CD8-positive, alpha-beta memory T cell (primary cell): ENCODE data around the gene MRS2. TPM values are rescaled to one million over a fixed set of nuclear protein-coding genes. Genes with fewer than 3 reads are reported as not detected.

ENCODE experiments used
- CTCF ChIA-PET: fragments of 350-600 bp; sonication (Branson Sonifier 250); formaldehyde crosslinking; loops from one replicate; lab custom pipeline; 2021; ENCODE audit warnings: antibody characterized with exemption; lab: Charles Lee
- POLR2A ChIA-PET: fragments of 350-600 bp; sonication (Branson Sonifier 250); formaldehyde crosslinking; loops from one replicate; lab custom pipeline; 2021; ENCODE audit warnings: antibody characterized with exemption; lab: Charles Lee
- DNase-seq, 5 donors: peaks; one replicate each; pipeline versions ENCODE4 v3.0.0 to v3.0.0-alpha.2; 2020 to 2022; ENCODE audit warnings: mixed read lengths in 1 of 5
- H3K27ac ChIP-seq: one replicate; pipeline ENCODE4 v1.7.0; 2013; ENCODE audit warnings: low read depth, mild to moderate bottlenecking, low read length, moderate library complexity
- H3K27me3 ChIP-seq: 2 replicates; pipeline ENCODE4 v1.7.0; 2013; ENCODE audit warnings: low read length, mild to moderate bottlenecking; ENCODE audit not compliant: insufficient read depth, poor library complexity, severe bottlenecking
- H3K36me3 ChIP-seq: 2 replicates; pipeline ENCODE4 v1.7.0; 2013; ENCODE audit warnings: mild to moderate bottlenecking, low read length, moderate library complexity; ENCODE audit not compliant: insufficient read depth
- H3K4me1 ChIP-seq: 2 replicates; pipeline ENCODE4 v1.7.0; 2013; ENCODE audit warnings: mild to moderate bottlenecking, low read length, moderate library complexity; ENCODE audit not compliant: insufficient read depth
- H3K4me3 ChIP-seq: 2 replicates; pipeline ENCODE4 v1.7.0; 2013; ENCODE audit warnings: mild to moderate bottlenecking, low read length
- H3K9me3 ChIP-seq: 2 replicates; pipeline ENCODE4 v1.7.0; 2013; ENCODE audit warnings: mild to moderate bottlenecking, low read length
- H3K27ac Mint-ChIP-seq, 8 donors: one replicate each; pipeline ENCODE4 v1.8.0; 2020 to 2021; ENCODE audit warnings: mixed read lengths in 8 of 8, mild to moderate bottlenecking in 6 of 8, inconsistent platforms in 3 of 8, moderate library complexity in 3 of 8
- H3K27me3 Mint-ChIP-seq, 2 donors: one replicate each; pipeline ENCODE4 v1.8.0; 2020 to 2021; ENCODE audit warnings: mixed read lengths in 2 of 2, mild to moderate bottlenecking in 1 of 2, moderate library complexity in 1 of 2
- H3K36me3 Mint-ChIP-seq, 3 donors: one replicate each; pipeline ENCODE4 v1.8.0; 2020 to 2021; ENCODE audit warnings: mixed read lengths in 3 of 3, inconsistent platforms in 1 of 3, mild to moderate bottlenecking in 1 of 3
- H3K4me1 Mint-ChIP-seq, 3 donors: one replicate each; pipeline ENCODE4 v1.8.0; 2020 to 2021; ENCODE audit warnings: mixed read lengths in 3 of 3, inconsistent platforms in 1 of 3, mild to moderate bottlenecking in 1 of 3
- H3K4me3 Mint-ChIP-seq, 7 donors: one replicate each; pipeline ENCODE4 v1.8.0; 2020 to 2021; ENCODE audit warnings: mixed read lengths in 7 of 7, mild to moderate bottlenecking in 6 of 7, moderate library complexity in 4 of 7, inconsistent platforms in 2 of 7
- H3K9me3 Mint-ChIP-seq, 5 donors: one replicate each; pipeline ENCODE4 v1.8.0; 2020 to 2022; ENCODE audit warnings: mixed read lengths in 5 of 5, mild to moderate bottlenecking in 3 of 5, moderate library complexity in 2 of 5, inconsistent platforms in 1 of 5
- polyA plus RNA-seq: library from polyadenylated mRNA; unstranded; fragments of 300-500 nt; fragmentation: Illumina TruSeq; gene quantifications from one replicate; pipeline ENCODE4 v1.2.3, GENCODE V29; 2021
- total RNA-seq, 2 experiments: library from RNA; stranded (reverse); gene quantifications; one replicate each; pipeline ENCODE4 v1.2.3, GENCODE V29; 2021

The MRS2 gene
- total and polyA plus RNA-seq, 3 experiments from 2014 or later = 17.4 to 31.5 (median 30.1) TPM

- CTCF ChIA-PET = no interaction called here
- no peak for DNase-seq
- Histone ChIP-seq H3K4me1 (no peaks in the 10 kb centered on the region), H3K27ac (no peak overlapping the region), H3K36me3 (no peaks in the 10 kb centered on the region), H3K4me3 (no peak overlapping the region), H3K27me3 (no peaks in the 10 kb centered on the region), H3K9me3 (no peaks in the 10 kb centered on the region)
- Mint-ChIP-seq H3K4me3 (no peak overlapping the region), H3K9me3 (no peaks in the 10 kb centered on the region), H3K27me3 (no peaks in the 10 kb centered on the region), H3K27ac (no peak overlapping the region), H3K36me3 (no peaks in the 10 kb centered on the region), H3K4me1 (no peaks in the 10 kb centered on the region)
- POLR2A ChIA-PET = no interaction called here
These were observed 51.2 kb downstream of the MRS2 start for GRCh38 chr6:24453921-24454320.

GRCh38 chr6:24454452-24454851, 51.7 kb downstream of the MRS2 start:
- POLR2A ChIA-PET = interaction anchor here (0.6 kb wide), 1 partner anchor 27 kb away, joined by 9 read pairs; no protein-coding TSS in a partner anchor
- H3K27ac Mint-ChIP-seq = peak overlapping the region in 1 of 8 donors; percentile 29

GRCh38 chr6:24455061-24455460, 52.3 kb downstream of the MRS2 start:
- Mint-ChIP-seq H3K4me3 (no peak overlapping the region), H3K27ac (no peak overlapping the region), H3K9me3 (no peaks in the 10 kb centered on the region), H3K4me1 (no peaks in the 10 kb centered on the region), H3K27me3 (no peaks in the 10 kb centered on the region), H3K36me3 (no peaks in the 10 kb centered on the region)
- ChIA-PET CTCF (no interaction called here), POLR2A (interaction anchor here (0.6 kb wide), 1 partner anchor 28 kb away, joined by 9 read pairs; no protein-coding TSS in a partner anchor)
- H3K36me3 ChIP-seq = no peaks in the 10 kb centered on the region
- H3K27ac ChIP-seq = no peak overlapping the region
- no peaks in the 10 kb centered on the region for H3K4me1 ChIP-seq
- no peak for DNase-seq
- H3K27me3 ChIP-seq = no peaks in the 10 kb centered on the region
- H3K9me3 ChIP-seq = no peaks in the 10 kb centered on the region
- H3K4me3 ChIP-seq = no peak overlapping the region

More at GRCh38 chr6:24454452-24454851, 51.7 kb downstream of the MRS2 start:
- no peaks in the 10 kb centered on the region for H3K36me3 ChIP-seq
- no peaks in the 10 kb centered on the region for H3K27me3 ChIP-seq
- Mint-ChIP-seq H3K9me3 (no peaks in the 10 kb centered on the region), H3K4me1 (no peaks in the 10 kb centered on the region), H3K27me3 (no peaks in the 10 kb centered on the region), H3K36me3 (no peaks in the 10 kb centered on the region), H3K4me3 (no peak overlapping the region)
- no peak overlapping the region for H3K27ac ChIP-seq
- H3K9me3 ChIP-seq = no peaks in the 10 kb centered on the region
- no peak for DNase-seq
- no peaks in the 10 kb centered on the region for H3K4me1 ChIP-seq
- CTCF ChIA-PET = no interaction called here
- H3K4me3 ChIP-seq = no peak overlapping the region

- no peaks in the 10 kb centered on the region for H3K9me3 ChIP-seq
- Mint-ChIP-seq H3K27me3 (no peaks in the 10 kb centered on the region), H3K9me3 (no peaks in the 10 kb centered on the region), H3K27ac (no peak overlapping the region), H3K4me3 (no peak overlapping the region), H3K36me3 (no peaks in the 10 kb centered on the region), H3K4me1 (no peaks in the 10 kb centered on the region)
- H3K4me1 ChIP-seq = no peaks in the 10 kb centered on the region
- no peaks in the 10 kb centered on the region for H3K36me3 ChIP-seq
- H3K4me3 ChIP-seq = no peak overlapping the region
- POLR2A ChIA-PET = interaction anchor here (0.6 kb wide), 1 partner anchor 31 kb away, joined by 4 read pairs; no protein-coding TSS in a partner anchor
- CTCF ChIA-PET = interaction anchor here (1.6 kb wide), 1 partner anchor 165 kb away, joined by 3 read pairs; no protein-coding TSS in a partner anchor
- H3K27ac ChIP-seq = no peak overlapping the region
- H3K27me3 ChIP-seq = no peaks in the 10 kb centered on the region
- no peak for DNase-seq
These were observed 55.4 kb downstream of the MRS2 start for GRCh38 chr6:24458134-24458533.

DNA sequence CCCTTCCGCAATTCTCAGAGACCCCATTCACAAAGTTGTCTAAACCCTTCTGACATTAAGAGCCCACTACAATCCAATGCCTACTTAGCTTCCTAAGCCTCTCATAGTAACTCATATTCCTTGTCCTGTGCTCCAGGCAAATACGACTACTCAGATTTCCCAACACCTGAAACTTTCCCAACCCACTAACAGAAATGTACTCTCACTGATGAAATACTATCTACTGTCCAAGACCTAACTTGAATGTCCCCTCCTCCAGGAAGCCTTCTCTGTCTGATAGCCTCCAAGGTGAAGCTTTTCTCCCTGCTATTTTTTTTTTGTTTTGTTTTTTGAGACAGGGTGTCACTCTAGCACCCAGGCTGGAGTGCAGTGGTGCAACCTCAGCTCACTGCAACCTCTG, 56.2 kb downstream of the MRS2 start:
- no peak overlapping the region for H3K27ac Mint-ChIP-seq
- DNase-seq = no peak
- H3K4me1 ChIP-seq = no peaks in the 10 kb centered on the region
- no peaks in the 10 kb centered on the region for H3K4me1 Mint-ChIP-seq
- no peak overlapping the region for H3K4me3 ChIP-seq
- no peaks in the 10 kb centered on the region for H3K9me3 ChIP-seq
- H3K36me3 Mint-ChIP-seq = no peaks in the 10 kb centered on the region
- CTCF ChIA-PET = interaction anchor here (1.6 kb wide), 1 partner anchor 165 kb away, joined by 3 read pairs; no protein-coding TSS in a partner anchor
- H3K36me3 ChIP-seq = no peaks in the 10 kb centered on the region
- no peaks in the 10 kb centered on the region for H3K27me3 Mint-ChIP-seq
- H3K9me3 Mint-ChIP-seq = no peaks in the 10 kb centered on the region
- no peaks in the 10 kb centered on the region for H3K27me3 ChIP-seq
- H3K27ac ChIP-seq = no peak overlapping the region
- no peak overlapping the region for H3K4me3 Mint-ChIP-seq
- POLR2A ChIA-PET = no interaction called here

DNA sequence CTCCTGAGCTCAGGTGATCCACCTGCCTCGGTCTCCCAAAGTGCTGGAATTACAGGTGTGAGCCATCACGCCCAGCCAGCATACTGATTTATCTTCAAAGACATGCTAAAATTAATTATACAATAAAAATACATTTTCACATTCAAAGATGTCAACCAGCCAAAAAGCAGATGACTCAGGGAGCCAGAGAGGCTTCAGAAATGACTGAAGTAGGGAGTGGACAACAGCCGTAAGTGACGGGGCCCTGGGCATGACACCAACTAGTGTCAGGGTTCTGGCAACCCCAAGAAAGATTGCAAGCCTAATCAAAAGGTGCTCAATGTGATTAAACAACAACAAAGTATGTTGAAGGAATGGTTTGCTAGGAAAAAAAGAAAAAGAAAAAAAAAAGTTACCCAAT, 58.2 kb downstream of the MRS2 start:
- no peaks in the 10 kb centered on the region for H3K9me3 ChIP-seq
- no peak overlapping the region for H3K4me3 ChIP-seq
- no peak for DNase-seq
- Mint-ChIP-seq H3K27me3 (no peaks in the 10 kb centered on the region), H3K27ac (peak overlapping the region in 1 of 8 donors; percentile 22), H3K9me3 (no peaks in the 10 kb centered on the region), H3K4me3 (no peak overlapping the region), H3K36me3 (no peaks in the 10 kb centered on the region), H3K4me1 (no peaks in the 10 kb centered on the region)
- no peaks in the 10 kb centered on the region for H3K4me1 ChIP-seq
- no peaks in the 10 kb centered on the region for H3K27me3 ChIP-seq
- ChIA-PET CTCF (no interaction called here), POLR2A (no interaction called here)
- H3K36me3 ChIP-seq = no peaks in the 10 kb centered on the region
- no peak overlapping the region for H3K27ac ChIP-seq

- Mint-ChIP-seq H3K36me3 (peaks cover 0 to 3% (median 0%) of the 10 kb centered on the region in 3 donors), H3K27me3 (no peaks in the 10 kb centered on the region), H3K27ac (no peak overlapping the region), H3K9me3 (no peaks in the 10 kb centered on the region), H3K4me3 (no peak overlapping the region), H3K4me1 (no peaks in the 10 kb centered on the region)
- Histone ChIP-seq H3K27me3 (no peaks in the 10 kb centered on the region), H3K27ac (no peak overlapping the region), H3K36me3 (no peaks in the 10 kb centered on the region), H3K9me3 (no peaks in the 10 kb centered on the region), H3K4me1 (no peaks in the 10 kb centered on the region), H3K4me3 (no peak overlapping the region)
- DNase-seq = no peak
- ChIA-PET POLR2A (no interaction called here), CTCF (no interaction called here)
These were observed 61.7 kb downstream of the MRS2 start for GRCh38 chr6:24464253-24465038.

DNA sequence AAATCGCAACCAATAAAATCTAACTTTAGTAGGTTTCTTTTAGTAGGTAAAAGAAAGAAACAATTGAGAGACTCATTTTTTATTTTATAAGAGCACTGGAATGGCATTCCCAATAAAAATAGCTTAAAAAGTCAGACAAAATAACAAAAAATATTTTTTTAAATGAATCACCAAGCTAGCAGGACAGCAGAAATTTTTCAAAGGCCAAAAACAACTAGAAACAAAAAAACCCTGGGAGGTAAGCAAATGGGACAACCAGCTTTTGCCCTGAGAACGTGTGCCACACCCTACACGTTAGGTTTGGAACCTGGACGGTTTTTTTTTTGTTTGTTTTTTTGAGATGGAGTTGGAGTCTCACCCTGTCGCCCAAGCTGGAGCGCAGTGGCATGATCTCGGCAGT, 67.1 kb downstream of the MRS2 start:
- ChIA-PET POLR2A (no interaction called here), CTCF (no interaction called here)
- H3K27ac Mint-ChIP-seq = no peak overlapping the region
- H3K9me3 Mint-ChIP-seq = no peaks in the 10 kb centered on the region
- Histone ChIP-seq H3K4me3 (no peak overlapping the region), H3K27me3 (no peaks in the 10 kb centered on the region), H3K27ac (no peak overlapping the region), H3K4me1 (no peaks in the 10 kb centered on the region), H3K36me3 (no peaks in the 10 kb centered on the region), H3K9me3 (no peaks in the 10 kb centered on the region)
- H3K27me3 Mint-ChIP-seq = no peaks in the 10 kb centered on the region
- H3K4me3 Mint-ChIP-seq = no peak overlapping the region
- H3K4me1 Mint-ChIP-seq = no peaks in the 10 kb centered on the region
- peaks cover 0 to 3% (median 0%) of the 10 kb centered on the region in 3 donors for H3K36me3 Mint-ChIP-seq
- DNase-seq = no peak
